SKM-1 (cell line): Measurements from ENCODE around the gene JMJD1C.
"Not testable (repeated sequence)": the region's sequence is repeated elsewhere in the genome, so short reads cannot be mapped to it uniquely, and the experiment has no call there.

Source experiments
- DNase-seq: peaks from one replicate; lab custom pipeline; 2025; ENCODE audit not compliant: unreplicated experiment; lab: John Stamatoyannopoulos, UW

Gene JMJD1C

GRCh38 chr10:63368365-63368764 lies 97.4 kb downstream of the JMJD1C start:
- DNase-seq, result no peak

DNA sequence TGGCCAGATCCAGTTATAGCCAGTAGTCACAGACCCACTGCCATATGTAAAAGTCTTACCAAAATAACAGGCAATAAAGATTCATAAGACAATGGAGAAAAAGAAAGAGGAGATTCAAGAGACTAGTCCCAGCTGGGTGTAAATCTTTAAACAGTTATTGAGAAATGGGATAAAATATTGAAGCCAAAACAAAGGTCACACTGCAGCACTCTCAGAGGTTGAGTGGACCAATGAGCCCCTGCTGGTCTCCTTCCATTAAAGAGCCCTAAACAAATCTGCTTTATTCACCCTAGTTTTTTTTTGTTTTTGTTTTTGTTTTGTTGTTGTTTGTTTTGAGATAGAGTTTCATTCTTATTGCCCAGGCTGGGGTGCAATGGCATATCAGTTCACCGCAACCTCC lies 98.8 kb downstream of the JMJD1C start:
- DNase-seq, result no peak

- no peak for DNase-seq
Observed at GRCh38 chr10:63365976-63366765, 99.6 kb downstream of the JMJD1C start.

GRCh38 chr10:63364918-63365317 lies 100.9 kb downstream of the JMJD1C start:
- no peak for DNase-seq

DNA sequence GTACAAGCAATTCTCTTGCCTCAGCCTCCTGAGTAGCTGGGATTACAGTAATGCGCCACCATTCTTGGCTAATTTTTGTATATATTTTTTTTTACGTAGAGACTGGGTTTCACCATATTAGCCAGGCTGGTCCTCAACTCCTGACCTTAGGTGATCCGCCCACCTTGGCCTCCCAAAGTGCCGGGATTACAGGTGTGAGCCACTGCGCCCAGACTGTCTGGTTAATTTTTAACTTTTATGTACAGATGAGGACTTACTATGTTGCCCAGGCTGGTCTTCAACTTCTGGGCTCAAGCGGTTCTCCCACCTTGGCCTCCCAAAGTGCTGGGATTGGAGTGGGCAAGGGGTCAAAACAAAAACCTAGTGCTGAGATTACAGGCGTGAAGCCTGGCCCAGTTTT lies 101.8 kb downstream of the JMJD1C start:
- no peak for DNase-seq

GRCh38 chr10:63355682-63356081 lies 110.1 kb downstream of the JMJD1C start:
- no peak for DNase-seq

DNA sequence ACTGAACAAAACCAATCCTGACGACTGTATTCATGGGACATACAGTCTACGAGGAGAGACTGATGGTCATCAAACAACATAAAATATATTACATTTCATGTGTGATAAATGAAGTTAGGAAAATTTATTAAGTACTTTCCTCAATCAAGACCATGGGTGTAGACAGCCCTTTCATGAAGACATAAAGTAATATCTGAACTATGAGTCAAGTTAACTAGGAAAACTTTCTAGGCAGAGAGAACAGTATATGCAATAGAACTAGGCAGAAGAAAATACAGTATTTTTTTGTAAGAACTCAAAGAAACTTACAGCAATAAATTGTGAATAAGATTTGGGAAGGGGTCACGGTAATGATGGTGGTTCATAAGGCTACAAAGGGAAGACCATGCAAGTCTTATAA lies 112.8 kb downstream of the JMJD1C start:
- no peak for DNase-seq

DNA sequence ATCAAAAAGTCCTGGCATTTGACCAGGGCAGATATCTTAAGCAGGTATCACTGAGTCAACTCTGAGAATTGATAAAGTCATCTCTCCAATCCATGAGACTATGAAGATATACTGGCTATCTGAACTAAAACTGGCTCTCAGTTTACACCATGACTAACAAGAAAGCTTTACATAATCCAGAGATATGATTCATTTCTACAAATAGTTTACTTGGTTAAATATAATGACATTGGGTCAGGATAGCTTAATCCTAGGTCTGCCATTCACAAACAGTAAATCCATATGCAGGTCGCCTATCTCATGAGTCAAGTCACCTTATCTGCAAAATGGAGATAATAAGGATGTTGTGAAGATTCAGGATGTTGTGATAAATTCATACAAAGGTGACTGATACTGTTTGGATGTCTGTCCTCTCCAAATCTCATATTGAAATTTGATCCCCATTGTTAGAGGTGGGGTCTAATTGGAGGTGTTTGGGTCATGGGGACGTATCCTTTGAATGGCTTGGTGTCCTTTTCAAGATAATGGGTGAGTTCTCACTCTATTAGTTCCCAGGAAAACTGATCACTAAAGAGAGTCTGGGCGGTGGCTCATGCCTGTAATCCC lies 117.4 kb downstream of the JMJD1C start:
- no peak for DNase-seq

DNA sequence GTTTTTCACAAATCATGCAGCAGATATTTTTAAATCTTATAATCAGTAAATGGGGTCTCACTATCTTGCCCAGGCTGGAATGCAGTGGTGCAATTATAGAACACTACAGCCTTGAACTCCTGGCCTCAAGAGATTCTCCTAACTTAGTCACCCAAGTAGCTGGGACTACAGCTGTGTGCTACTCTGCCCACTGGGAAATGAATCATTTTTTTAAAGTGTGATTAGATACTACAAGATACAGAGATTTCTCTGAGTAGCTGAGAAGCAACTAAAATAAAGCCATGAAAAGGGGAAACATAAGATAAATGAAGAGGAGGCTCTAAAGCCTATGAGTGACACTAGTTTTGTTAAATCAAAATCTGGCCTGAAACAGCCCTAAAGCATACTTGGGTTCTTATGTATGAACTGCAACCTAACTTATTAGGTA lies 119.7 kb downstream of the JMJD1C start:
- DNase-seq, result no peak

- no peak for DNase-seq
Observed at GRCh38 chr10:63344269-63344668, 121.5 kb downstream of the JMJD1C start.

DNA sequence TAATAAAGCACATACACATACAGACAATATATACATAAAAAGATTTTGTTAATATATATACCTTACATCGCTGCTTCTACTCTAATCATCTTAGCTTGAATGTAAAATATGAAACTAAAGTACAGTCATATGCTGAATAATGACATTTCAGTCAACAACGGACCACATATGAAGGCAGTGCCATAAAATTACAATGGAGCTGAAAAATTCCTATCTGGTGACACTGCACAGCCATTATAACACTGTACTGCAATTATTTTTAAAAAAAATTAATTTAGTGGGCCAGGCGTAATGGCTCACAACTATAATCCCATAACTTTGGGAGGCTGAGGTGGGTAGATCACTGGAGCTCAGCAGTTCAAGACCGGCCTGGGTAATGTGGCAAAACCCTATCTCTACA lies 122.3 kb downstream of the JMJD1C start:
- no peak for DNase-seq

GRCh38 chr10:63339640-63340039 lies 126.1 kb downstream of the JMJD1C start:
- not testable (repeated sequence) for DNase-seq

DNA sequence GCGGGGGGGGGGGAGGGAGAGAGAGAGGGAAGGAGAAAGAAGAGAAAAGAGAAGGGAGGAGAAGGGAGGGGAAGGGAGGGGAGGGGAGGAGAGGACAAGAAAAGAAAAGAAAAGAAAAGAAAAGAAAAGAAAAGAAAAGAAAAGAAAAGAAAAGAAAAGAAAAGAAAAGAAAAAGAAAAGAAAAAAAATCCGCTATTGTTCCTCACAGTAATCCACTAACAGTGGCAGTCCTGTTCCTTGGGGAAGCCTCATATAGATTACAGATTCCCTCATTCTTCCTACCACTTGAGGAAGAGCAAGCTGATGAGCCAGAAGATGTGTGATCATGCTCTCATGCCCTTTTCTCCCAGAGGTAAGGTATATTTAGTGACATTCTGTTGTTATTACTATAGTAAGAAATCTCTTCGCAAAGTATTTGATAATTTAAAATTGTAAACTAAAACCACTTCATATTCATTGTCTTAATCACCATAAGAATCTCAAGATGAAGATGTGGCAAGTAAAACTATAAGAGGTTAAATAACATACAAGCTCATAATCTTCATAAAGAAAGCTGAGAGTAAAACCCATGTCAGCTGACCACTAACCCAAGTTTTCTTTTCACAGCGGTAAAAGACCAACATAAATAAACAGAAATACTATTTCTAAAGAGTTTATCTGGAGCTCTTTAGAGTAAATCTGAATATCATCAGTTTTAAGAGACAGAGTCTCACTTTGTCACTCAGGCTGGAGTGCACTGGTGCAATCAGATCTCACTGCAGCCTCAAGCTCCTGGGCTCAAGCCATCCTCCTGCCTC lies 128.1 kb downstream of the JMJD1C start:
- no peak for DNase-seq

- DNase-seq, result no peak
Observed at GRCh38 chr10:63331586-63331985, 134.2 kb downstream of the JMJD1C start.

- no peak for DNase-seq
Observed at GRCh38 chr10:63324495-63324854, 141.3 kb downstream of the JMJD1C start.

GRCh38 chr10:63323701-63324494 lies 141.9 kb downstream of the JMJD1C start:
- no peak for DNase-seq

GRCh38 chr10:63320683-63321082 lies 145.1 kb downstream of the JMJD1C start:
- DNase-seq, result no peak

GRCh38 chr10:63319231-63319630 lies 146.5 kb downstream of the JMJD1C start:
- no peak for DNase-seq

GRCh38 chr10:63318491-63318890 lies 147.3 kb downstream of the JMJD1C start:
- DNase-seq, result no peak

GRCh38 chr10:63314020-63314419 lies 151.8 kb downstream of the JMJD1C start:
- no peak for DNase-seq

GRCh38 chr10:63313066-63313717 lies 152.6 kb downstream of the JMJD1C start:
- DNase-seq, result no peak
